Sigmoid colon (tissue), 7 donors: Measurements from ENCODE around the gene SCAI. TPM values are rescaled to one million over a fixed set of nuclear protein-coding genes. Genes with fewer than 3 reads are reported as not detected.

Source experiments
- DNase-seq: peaks from one replicate; pipeline ENCODE4 v3.0.0-alpha.2; 2019
- H3K27ac ChIP-seq, 4 donors: fragments of 200-600 bp; sonication (generic); one replicate each; pipeline ENCODE4 v1.5.1; 2016 to 2019; ENCODE audit warnings: mild to moderate bottlenecking in 1 of 4
- H3K27me3 ChIP-seq, 3 donors: fragments of 200-600 bp; sonication (generic); one replicate each; pipeline ENCODE4 v1.5.1; 2019; ENCODE audit warnings: mild to moderate bottlenecking in 1 of 3
- H3K36me3 ChIP-seq, 4 donors: fragments of 200-600 bp; sonication (generic); one replicate each; pipeline ENCODE4 v1.5.1; 2016 to 2019
- H3K4me1 ChIP-seq, 4 donors: fragments of 200-600 bp; sonication (generic); one replicate each; pipeline ENCODE4 v1.5.1; 2017 to 2019
- H3K4me3 ChIP-seq, 4 donors: fragments of 200-600 bp; sonication (generic); one replicate each; pipeline ENCODE4 v1.5.1; 2017 to 2019; ENCODE audit warnings: mild to moderate bottlenecking in 2 of 4, moderate library complexity in 1 of 4
- H3K9me3 ChIP-seq, 4 donors: fragments of 200-600 bp in 3 of 4; sonication (generic) in 3 of 4; one replicate each; pipeline versions ENCODE4 v1.5.1 to v1.6.1; 2013 to 2019
- CTCF ChIP-seq, 4 experiments: fragments of 450-650 bp in 3 of 4; fragments of 200-600 bp in 1 of 4; IDR thresholded peaks; one replicate each; pipeline ENCODE4 v1.5.1; 2016 to 2019; ENCODE audit warnings: antibody characterized with exemption in 4 of 4, mild to moderate bottlenecking in 3 of 4, moderate library complexity in 2 of 4
- EP300 ChIP-seq, 4 donors: sonication (generic); formaldehyde crosslinking; IDR thresholded peaks; one replicate each; pipeline ENCODE4 v1.6.1; 2017; ENCODE audit warnings: antibody characterized with exemption in 4 of 4
- POLR2A ChIP-seq, 2 donors: fragments of 450-650 bp; IDR thresholded peaks; one replicate each; pipeline ENCODE4 v1.6.1; 2016; ENCODE audit warnings: antibody characterized with exemption in 2 of 2, mild to moderate bottlenecking in 2 of 2, moderate library complexity in 2 of 2
- POLR2AphosphoS5 ChIP-seq, 4 donors: sonication (generic); formaldehyde crosslinking; IDR thresholded peaks; one replicate each; pipeline ENCODE4 v1.6.1; 2017; ENCODE audit warnings: antibody characterized with exemption in 4 of 4
- WGBS, 2 donors: extraction: QIAGEN DNeasy Blood & Tissue Kit; methylation state at CpG; one replicate each; pipeline ENCODE4 v1.1.7; 2013; 5-methylcytosine and 5-hydroxymethylcytosine counted together
- intact Hi-C: fragments of 100-400 bp; cut with DNase I; formaldehyde crosslinking; loops from one replicate; pipeline ENCODE4 v1.15.1; 2023
- polyA plus RNA-seq, 3 donors: library from polyadenylated mRNA; stranded (reverse); fragments of 200-250 nt; gene quantifications; one replicate each; pipeline ENCODE4 v1.2.3, GENCODE V29; 2013
- total RNA-seq, 4 donors: library from RNA; depleted of rRNA; stranded (reverse); fragments of >200 nt; gene quantifications; one replicate each; pipeline ENCODE4 v1.1.0, GENCODE V29; 2016
- donor health status: healthy with polysubstance abuse.
- donor health status: Bipolar disorder and iron deficiency.
- donor health status: healthy.

Gene SCAI
- total and polyA plus RNA-seq, 7 donors: under 0.01 to 15.8 (median 5.4) TPM

GRCh38 chr9:124908098-124908497, 235.2 kb downstream of the SCAI start:
- 86 to 91% methylated on average over 2 of the region's 2 CpGs for WGBS, 2 donors
- intact Hi-C loops: no loop called here
- DNase-seq: no peak
- no peak for TF ChIP-seq POLR2AphosphoS5 (IDR thresholded peaks at IDR 0.05)
- no peak for TF ChIP-seq EP300 (IDR thresholded peaks at IDR 0.05)
- TF ChIP-seq POLR2A (IDR thresholded peaks at IDR 0.05): no peak
- no peak for TF ChIP-seq CTCF (IDR thresholded peaks at IDR 0.05)
- peaks cover 0 to 85% (median 18%) of the 10 kb centered on the region in 4 donors for H3K36me3 ChIP-seq
- H3K27ac ChIP-seq: no peak overlapping the region
- no peak overlapping the region for H3K4me3 ChIP-seq
- no peaks in the 10 kb centered on the region for H3K27me3 ChIP-seq
- H3K9me3 ChIP-seq: no peaks in the 10 kb centered on the region
- H3K4me1 ChIP-seq: peaks cover 0 to 7% (median 0%) of the 10 kb centered on the region in 4 donors

- intact Hi-C loops: no loop called here
- no peaks in the 10 kb centered on the region for H3K27me3 ChIP-seq
- peaks cover 0 to 78% (median 13%) of the 10 kb centered on the region in 4 donors for H3K36me3 ChIP-seq
- H3K9me3 ChIP-seq: no peaks in the 10 kb centered on the region
- no peak overlapping the region for H3K27ac ChIP-seq
- 11 to 51% methylated on average over 1 of the region's 1 CpG for WGBS, 2 donors
- DNase-seq: no peak
- no peak overlapping the region for H3K4me3 ChIP-seq
- no peak for TF ChIP-seq POLR2A (IDR thresholded peaks at IDR 0.05)
- no peak for TF ChIP-seq EP300 (IDR thresholded peaks at IDR 0.05)
- TF ChIP-seq POLR2AphosphoS5 (IDR thresholded peaks at IDR 0.05): no peak
- TF ChIP-seq CTCF (IDR thresholded peaks at IDR 0.05): no peak
- H3K4me1 ChIP-seq: peaks cover 0 to 7% (median 0%) of the 10 kb centered on the region in 4 donors
Measured at GRCh38 chr9:124906966-124907365, 236.4 kb downstream of the SCAI start.

GRCh38 chr9:124899845-124900244, 243.5 kb downstream of the SCAI start:
- intact Hi-C loops: no loop called here
- no peaks in the 10 kb centered on the region for H3K9me3 ChIP-seq
- 95% methylated on average over 9 of the region's 9 CpGs for WGBS, 2 donors
- DNase-seq: no peak
- TF ChIP-seq CTCF (IDR thresholded peaks at IDR 0.05): no peak
- TF ChIP-seq POLR2A (IDR thresholded peaks at IDR 0.05): no peak
- TF ChIP-seq EP300 (IDR thresholded peaks at IDR 0.05): no peak
- no peak for TF ChIP-seq POLR2AphosphoS5 (IDR thresholded peaks at IDR 0.05)
- no peak overlapping the region for H3K4me3 ChIP-seq
- H3K36me3 ChIP-seq: peaks cover 0 to 70% (median 33%) of the 10 kb centered on the region in 4 donors
- H3K4me1 ChIP-seq: no peaks in the 10 kb centered on the region
- H3K27me3 ChIP-seq: no peaks in the 10 kb centered on the region
- H3K27ac ChIP-seq: no peak overlapping the region

DNA sequence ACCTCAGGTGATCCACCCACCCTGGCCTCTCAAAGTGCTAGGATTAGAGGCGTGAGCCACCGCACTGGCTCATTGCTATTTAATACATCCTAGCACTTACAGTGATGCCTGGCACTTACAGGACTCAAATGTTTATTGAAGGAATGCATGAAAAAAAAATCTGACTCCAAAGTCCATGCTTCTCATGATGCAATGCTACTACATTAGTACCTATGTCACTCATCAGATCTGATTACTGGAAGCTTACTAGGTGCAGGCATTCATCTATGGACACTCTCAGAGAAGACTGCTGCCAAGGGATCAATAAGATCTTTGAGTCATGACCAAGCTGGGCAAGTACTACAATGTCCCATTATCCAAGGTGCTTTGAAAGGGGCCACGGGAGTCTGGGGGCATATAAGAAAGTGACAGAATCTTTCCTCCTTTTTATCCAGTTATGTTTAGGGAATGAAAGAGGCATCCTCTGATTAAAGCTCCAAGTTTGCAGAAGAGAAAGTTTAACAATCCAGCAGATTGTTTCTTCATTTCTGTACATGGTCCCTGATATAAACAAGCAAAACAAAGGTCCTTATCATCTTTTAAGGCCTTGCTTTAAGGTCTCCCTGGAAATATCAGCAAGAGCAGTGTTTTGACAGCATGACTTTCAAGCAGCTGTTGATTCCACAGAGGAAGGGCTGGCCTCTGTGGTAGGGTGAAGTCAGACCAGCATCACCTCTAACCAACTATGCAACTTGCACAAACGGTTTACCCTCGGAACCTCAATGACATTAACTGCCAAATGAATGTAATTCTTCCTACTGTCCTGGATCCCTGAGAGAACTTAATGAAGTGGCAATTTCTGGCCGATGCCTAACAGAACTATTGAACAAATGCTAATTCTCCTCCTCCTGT, 245.5 kb downstream of the SCAI start:
- H3K4me3 ChIP-seq: no peak overlapping the region
- H3K36me3 ChIP-seq: peaks cover 5 to 64% (median 35%) of the 10 kb centered on the region in 4 donors
- H3K27ac ChIP-seq: no peak overlapping the region
- TF ChIP-seq POLR2A (IDR thresholded peaks at IDR 0.05) (no peak), CTCF (IDR thresholded peaks at IDR 0.05) (no peak), POLR2AphosphoS5 (IDR thresholded peaks at IDR 0.05) (no peak), EP300 (IDR thresholded peaks at IDR 0.05) (no peak)
- WGBS, 2 donors: 88 to 92% methylated on average over 6 of the region's 6 CpGs
- H3K4me1 ChIP-seq: no peaks in the 10 kb centered on the region
- H3K27me3 ChIP-seq: no peaks in the 10 kb centered on the region
- intact Hi-C loops: no loop called here
- no peaks in the 10 kb centered on the region for H3K9me3 ChIP-seq
- DNase-seq: no peak
